Amygdala (tissue), 56 donors: Measurements from ENCODE around the gene ARHGAP22.

Source experiments
- DNase-seq, 56 donors: peaks; one replicate each; lab custom pipeline; 2025; lab: John Stamatoyannopoulos, UW

The ARHGAP22 gene

GRCh38 chr10:48414160-48414559 lies 190.7 kb downstream of the ARHGAP22 start:
- DNase-seq = no peak

DNA sequence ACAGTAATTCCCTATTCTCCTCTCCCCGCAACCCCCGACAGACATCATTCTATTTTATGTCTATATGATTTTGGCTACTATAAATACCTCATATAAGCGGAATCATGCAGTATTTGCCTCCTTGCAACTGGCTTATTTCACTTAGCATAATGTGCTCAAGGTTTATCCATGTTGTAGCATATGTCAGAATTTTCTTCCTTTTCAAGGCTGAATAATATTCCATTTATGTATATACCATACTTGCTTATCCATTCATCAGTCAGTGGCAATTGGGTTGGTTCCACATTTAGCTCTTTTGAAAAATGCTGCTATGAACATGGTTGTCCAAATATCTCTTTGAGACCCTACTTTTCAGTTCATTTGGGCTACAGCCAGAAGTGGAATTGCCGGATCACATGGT lies 191.9 kb downstream of the ARHGAP22 start:
- DNase-seq = no peak

- no peak for DNase-seq
These were observed 192.8 kb downstream of the ARHGAP22 start for GRCh38 chr10:48412081-48412480.

GRCh38 chr10:48411510-48411909 lies 193.4 kb downstream of the ARHGAP22 start:
- DNase-seq = no peak

DNA sequence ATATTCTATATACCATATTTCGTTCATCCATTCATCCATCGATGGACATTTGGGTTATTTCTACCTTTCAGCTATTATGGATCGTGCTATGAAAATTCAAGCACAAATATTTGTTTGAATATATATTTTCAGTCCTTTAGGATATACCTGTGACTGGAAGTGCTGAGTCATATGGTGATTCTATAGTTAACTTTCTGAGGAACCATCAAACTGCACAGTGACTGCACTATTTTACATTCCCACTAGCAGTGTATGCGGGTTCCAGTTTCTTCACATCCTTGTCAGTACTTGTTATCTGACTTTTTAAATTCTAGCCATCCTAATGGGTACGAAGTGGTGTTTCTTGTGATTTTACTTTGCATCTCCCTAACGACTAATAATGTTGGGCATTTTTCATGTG lies 194.4 kb downstream of the ARHGAP22 start:
- no peak for DNase-seq

GRCh38 chr10:48406658-48407057 lies 198.2 kb downstream of the ARHGAP22 start:
- DNase-seq = no peak

GRCh38 chr10:48406204-48406603 lies 198.7 kb downstream of the ARHGAP22 start:
- DNase-seq = no peak

GRCh38 chr10:48404646-48405045 lies 200.2 kb downstream of the ARHGAP22 start:
- DNase-seq = no peak

DNA sequence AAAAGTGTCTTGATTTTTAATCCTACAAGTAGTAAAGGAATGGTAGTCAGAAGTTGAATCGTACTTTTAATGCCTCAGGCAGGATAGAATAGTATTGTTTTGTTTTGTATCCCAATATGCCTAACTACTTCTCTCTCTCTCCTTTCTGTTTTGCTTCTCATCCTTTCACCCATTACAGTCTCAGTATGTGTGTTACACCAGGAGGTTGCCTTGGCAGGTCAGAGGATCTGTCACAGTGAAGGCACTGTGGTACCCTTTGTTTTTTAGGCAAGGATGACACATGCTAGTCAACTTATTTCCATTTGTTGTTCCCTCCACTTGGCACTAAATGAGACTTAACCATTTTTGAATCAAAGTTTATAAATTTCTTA lies 204.0 kb downstream of the ARHGAP22 start:
- no peak for DNase-seq

- DNase-seq = no peak
These were observed 204.6 kb downstream of the ARHGAP22 start for GRCh38 chr10:48400129-48400849.

DNA sequence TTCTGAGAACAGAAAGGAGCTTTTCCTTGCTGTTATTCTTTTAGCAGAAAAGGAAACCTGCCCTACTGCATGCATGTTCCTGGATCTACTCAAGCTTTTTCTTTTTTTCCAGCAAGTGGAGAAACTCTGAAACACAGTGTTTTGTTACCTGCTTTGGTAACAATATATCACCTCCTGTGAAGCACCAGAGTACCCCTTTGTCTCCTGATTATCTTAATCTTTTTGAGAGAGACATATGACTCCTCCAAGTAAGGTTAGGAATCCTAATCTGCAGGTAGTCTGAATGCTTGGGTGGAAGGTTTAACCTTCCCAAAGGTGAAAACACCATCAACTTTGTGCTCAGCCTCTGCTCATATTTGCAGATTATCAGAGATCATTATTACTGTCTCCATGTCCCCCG lies 205.3 kb downstream of the ARHGAP22 start:
- DNase-seq = no peak

DNA sequence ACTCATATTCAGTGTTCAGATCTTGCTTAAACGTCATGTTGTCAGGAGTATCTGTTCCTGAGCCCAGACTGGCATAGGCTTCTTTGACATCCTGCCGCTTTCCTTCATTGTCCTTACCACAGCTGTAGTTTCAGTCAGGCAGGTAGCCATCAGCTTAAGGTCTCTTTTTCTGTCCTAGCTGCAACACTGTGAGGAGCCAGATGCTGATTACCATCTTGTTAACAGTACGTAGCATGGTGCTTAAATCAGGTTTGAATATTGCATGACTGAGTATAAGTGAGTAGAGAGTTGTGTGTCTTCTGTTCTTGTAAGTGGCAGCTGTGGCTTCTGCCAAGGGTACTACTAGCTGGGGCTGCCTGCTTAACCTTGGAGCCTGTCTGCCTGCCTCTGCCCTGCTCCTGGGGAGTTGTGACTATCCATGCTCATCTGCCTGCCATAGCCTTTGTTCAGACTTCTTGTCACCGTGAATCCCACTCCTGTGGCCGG lies 205.8 kb downstream of the ARHGAP22 start:
- peak in 1 of 56 donors; percentile 12 for DNase-seq

DNA sequence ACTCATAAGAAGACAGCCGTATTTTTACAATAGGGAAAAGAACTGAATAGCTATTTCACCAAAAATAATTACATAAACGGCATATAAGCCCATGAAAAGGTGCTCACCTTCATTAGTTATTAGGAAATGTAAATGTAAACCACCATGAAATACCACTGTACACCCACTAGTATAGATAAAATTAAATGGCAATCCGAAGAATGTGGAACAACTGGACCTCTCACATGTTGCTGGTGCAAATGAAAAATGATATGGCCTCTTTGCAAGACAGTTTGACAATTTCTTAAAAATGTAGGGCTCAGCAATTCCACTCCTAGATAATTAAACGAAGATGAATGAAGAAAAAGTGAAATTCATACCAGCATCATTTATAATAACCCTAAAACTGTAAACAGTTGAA lies 206.6 kb downstream of the ARHGAP22 start:
- no peak for DNase-seq
